Gastrocnemius medialis (tissue), 4 donors: ENCODE measurements around the gene TRIM45.

ENCODE experiments used
- POLR2A ChIP-seq, 2 donors: fragments of 450-650 bp; IDR thresholded peaks; one replicate each; pipeline ENCODE4 v1.6.1; 2017; ENCODE audit warnings: antibody characterized with exemption in 2 of 2, mild to moderate bottlenecking in 2 of 2, moderate library complexity in 2 of 2
- TF ChIP-seq, protein P1 (sequence below), 5 experiments: fragments of 450-650 bp in 3 of 5; fragments of 200-600 bp in 2 of 5; sonication (generic) in 2 of 5; IDR thresholded peaks in 4 of 5; conservative IDR thresholded peaks in 1 of 5; 1 replicate in 4 of 5; 2 replicates in 1 of 5; pipeline ENCODE4 v1.5.1; 2016 to 2019; ENCODE audit warnings: antibody characterized with exemption in 5 of 5, mild to moderate bottlenecking in 3 of 5, moderate library complexity in 3 of 5

DNA sequence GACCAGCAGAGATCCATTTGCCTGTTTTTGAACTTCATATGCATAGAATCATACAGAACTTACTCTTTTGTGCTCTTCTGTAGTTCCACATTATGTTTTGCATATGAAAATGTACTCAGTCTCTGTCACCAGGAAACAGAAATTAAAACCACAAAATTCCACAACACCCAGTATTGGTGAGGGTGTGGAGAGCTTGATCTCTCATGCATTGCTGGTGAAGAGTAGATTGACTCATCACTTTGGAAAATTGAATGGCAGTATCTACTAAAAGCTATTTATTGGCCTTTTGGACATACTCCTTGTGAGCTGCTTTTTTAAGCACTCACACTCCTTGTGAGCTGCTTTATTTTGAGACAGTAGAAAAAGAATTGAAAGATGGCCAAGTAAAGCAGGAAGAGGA is 45.9 kb upstream of the TRIM45 start:
- no peak for TF ChIP-seq POLR2A (IDR thresholded peaks at IDR 0.05)
- TF ChIP-seq, protein P1, sequence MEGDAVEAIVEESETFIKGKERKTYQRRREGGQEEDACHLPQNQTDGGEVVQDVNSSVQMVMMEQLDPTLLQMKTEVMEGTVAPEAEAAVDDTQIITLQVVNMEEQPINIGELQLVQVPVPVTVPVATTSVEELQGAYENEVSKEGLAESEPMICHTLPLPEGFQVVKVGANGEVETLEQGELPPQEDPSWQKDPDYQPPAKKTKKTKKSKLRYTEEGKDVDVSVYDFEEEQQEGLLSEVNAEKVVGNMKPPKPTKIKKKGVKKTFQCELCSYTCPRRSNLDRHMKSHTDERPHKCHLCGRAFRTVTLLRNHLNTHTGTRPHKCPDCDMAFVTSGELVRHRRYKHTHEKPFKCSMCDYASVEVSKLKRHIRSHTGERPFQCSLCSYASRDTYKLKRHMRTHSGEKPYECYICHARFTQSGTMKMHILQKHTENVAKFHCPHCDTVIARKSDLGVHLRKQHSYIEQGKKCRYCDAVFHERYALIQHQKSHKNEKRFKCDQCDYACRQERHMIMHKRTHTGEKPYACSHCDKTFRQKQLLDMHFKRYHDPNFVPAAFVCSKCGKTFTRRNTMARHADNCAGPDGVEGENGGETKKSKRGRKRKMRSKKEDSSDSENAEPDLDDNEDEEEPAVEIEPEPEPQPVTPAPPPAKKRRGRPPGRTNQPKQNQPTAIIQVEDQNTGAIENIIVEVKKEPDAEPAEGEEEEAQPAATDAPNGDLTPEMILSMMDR (IDR thresholded peaks at IDR 0.05 in 4 of 5, conservative IDR thresholded peaks at IDR 0.05 in 1 of 5), result no peak
